Measurements from ENCODE around the gene BFSP2.

DNA sequence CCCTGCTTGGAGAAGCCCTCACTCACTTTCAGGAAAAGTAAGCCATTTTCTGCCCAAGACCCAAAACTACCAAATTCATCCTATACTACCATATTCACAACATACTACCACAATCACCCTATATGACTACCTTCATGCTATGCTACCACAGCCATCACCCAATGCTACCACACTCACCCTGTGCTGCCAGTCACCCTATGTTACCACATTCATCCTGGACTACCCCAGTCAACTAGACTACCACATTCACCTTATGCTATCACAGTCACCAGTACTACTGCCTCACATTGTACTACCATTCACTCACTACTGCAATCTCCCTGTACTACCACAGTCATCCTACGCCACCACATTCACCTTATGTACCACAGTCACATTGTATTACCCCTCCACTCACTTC lies 115.3 kb downstream of the BFSP2 start:
- TF ChIP-seq, protein P1, sequence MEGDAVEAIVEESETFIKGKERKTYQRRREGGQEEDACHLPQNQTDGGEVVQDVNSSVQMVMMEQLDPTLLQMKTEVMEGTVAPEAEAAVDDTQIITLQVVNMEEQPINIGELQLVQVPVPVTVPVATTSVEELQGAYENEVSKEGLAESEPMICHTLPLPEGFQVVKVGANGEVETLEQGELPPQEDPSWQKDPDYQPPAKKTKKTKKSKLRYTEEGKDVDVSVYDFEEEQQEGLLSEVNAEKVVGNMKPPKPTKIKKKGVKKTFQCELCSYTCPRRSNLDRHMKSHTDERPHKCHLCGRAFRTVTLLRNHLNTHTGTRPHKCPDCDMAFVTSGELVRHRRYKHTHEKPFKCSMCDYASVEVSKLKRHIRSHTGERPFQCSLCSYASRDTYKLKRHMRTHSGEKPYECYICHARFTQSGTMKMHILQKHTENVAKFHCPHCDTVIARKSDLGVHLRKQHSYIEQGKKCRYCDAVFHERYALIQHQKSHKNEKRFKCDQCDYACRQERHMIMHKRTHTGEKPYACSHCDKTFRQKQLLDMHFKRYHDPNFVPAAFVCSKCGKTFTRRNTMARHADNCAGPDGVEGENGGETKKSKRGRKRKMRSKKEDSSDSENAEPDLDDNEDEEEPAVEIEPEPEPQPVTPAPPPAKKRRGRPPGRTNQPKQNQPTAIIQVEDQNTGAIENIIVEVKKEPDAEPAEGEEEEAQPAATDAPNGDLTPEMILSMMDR (IDR thresholded peaks at IDR 0.05) = no peak
- TF ChIP-seq POLR2A (IDR thresholded peaks at IDR 0.05) = no peak
